RWPE2 (cell line): ENCODE measurements around the gene PTPMT1.
A peak's percentile ranks its signal among the peaks of the same experiment; 100 is the strongest.

ENCODE experiments used
- ATAC-seq: fragments of 200-7000 bp; cut with Tn5 transposase; 3 replicates; pipeline ENCODE4 v1.9.1; 2021; ENCODE audit warnings: low read depth
- DNase-seq: peaks from one replicate; pipeline ENCODE4 v3.0.0-alpha.2; 2020; ENCODE audit warnings: low spot score
- H3K27ac ChIP-seq: fragments of 450-650 bp; 2 replicates; pipeline ENCODE4 v1.5.1; 2017; ENCODE audit warnings: mild to moderate bottlenecking; ENCODE audit not compliant: poor library complexity, severe bottlenecking
- H3K27me3 ChIP-seq: fragments of 250-450 bp; sonication (Bioruptor Pico); 2 replicates; pipeline ENCODE4 v1.5.1; 2021; ENCODE audit warnings: mild to moderate bottlenecking, moderate library complexity; ENCODE audit not compliant: insufficient read depth, poor library complexity, severe bottlenecking
- H3K36me3 ChIP-seq: fragments of 250-450 bp; sonication (Bioruptor Pico); 2 replicates; pipeline ENCODE4 v1.5.1; 2020; ENCODE audit warnings: low read depth, mild to moderate bottlenecking, moderate library complexity
- H3K4me1 ChIP-seq: fragments of 250-450 bp; sonication (Bioruptor Pico); 2 replicates; pipeline ENCODE4 v1.5.1; 2021; ENCODE audit warnings: mild to moderate bottlenecking, moderate library complexity; ENCODE audit not compliant: insufficient read depth, poor library complexity, severe bottlenecking
- H3K4me3 ChIP-seq: fragments of 250-450 bp; sonication (Bioruptor Pico); 2 replicates; pipeline ENCODE4 v1.5.1; 2021; ENCODE audit warnings: mild to moderate bottlenecking, moderate library complexity; ENCODE audit not compliant: severe bottlenecking
- H3K9me3 ChIP-seq: fragments of 250-450 bp; sonication (Bioruptor Pico); 2 replicates; pipeline ENCODE4 v1.5.1; 2021; ENCODE audit warnings: mild to moderate bottlenecking, moderate library complexity; ENCODE audit not compliant: severe bottlenecking
- CTCF ChIP-seq: fragments of 450-650 bp; IDR thresholded peaks from one replicate; pipeline ENCODE4 v1.5.1; 2017; ENCODE audit warnings: mild to moderate bottlenecking, moderate library complexity; ENCODE audit not compliant: poor library complexity, severe bottlenecking

The PTPMT1 gene

GRCh38 chr11:47606731-47607130, 41.3 kb downstream of the PTPMT1 start:
- Histone ChIP-seq H3K4me3 (no peak overlapping the region), H3K36me3 (no peaks in the 10 kb centered on the region), H3K4me1 (no peaks in the 10 kb centered on the region), H3K9me3 (no peaks in the 10 kb centered on the region), H3K27ac (no peak overlapping the region), H3K27me3 (no peaks in the 10 kb centered on the region)
- TF ChIP-seq CTCF, result no peak
- ATAC-seq (peak; percentile 26; the same call in 1 of the 3 replicates), DNase-seq (no peak)

GRCh38 chr11:47607380-47607779, 42.0 kb downstream of the PTPMT1 start:
- Histone ChIP-seq H3K4me3 (no peak overlapping the region), H3K27ac (no peak overlapping the region), H3K27me3 (no peaks in the 10 kb centered on the region), H3K9me3 (no peaks in the 10 kb centered on the region), H3K4me1 (no peaks in the 10 kb centered on the region), H3K36me3 (no peaks in the 10 kb centered on the region)
- ATAC-seq (peak; percentile 34; the same call in 2 of the 3 replicates), DNase-seq (no peak)
- TF ChIP-seq CTCF, result no peak

- Histone ChIP-seq H3K4me1 (no peaks in the 10 kb centered on the region), H3K36me3 (no peaks in the 10 kb centered on the region), H3K4me3 (no peak overlapping the region), H3K27me3 (no peaks in the 10 kb centered on the region), H3K9me3 (no peaks in the 10 kb centered on the region), H3K27ac (no peak overlapping the region)
- ATAC-seq (no peak), DNase-seq (no peak)
- no peak for TF ChIP-seq CTCF
Measured at GRCh38 chr11:47609675-47610074, 44.3 kb downstream of the PTPMT1 start.

GRCh38 chr11:47611348-47611794, 46.0 kb downstream of the PTPMT1 start:
- no peaks in the 10 kb centered on the region for H3K27me3 ChIP-seq
- no peak overlapping the region for H3K27ac ChIP-seq
- H3K36me3 ChIP-seq, result no peaks in the 10 kb centered on the region
- no peak overlapping the region for H3K4me3 ChIP-seq
- TF ChIP-seq CTCF, result no peak
- ATAC-seq (peak; percentile 13; the same call in 1 of the 3 replicates), DNase-seq (no peak)
- no peaks in the 10 kb centered on the region for H3K4me1 ChIP-seq
- no peaks in the 10 kb centered on the region for H3K9me3 ChIP-seq

- no peak for TF ChIP-seq CTCF
- DNase-seq, result no peak
- H3K36me3 ChIP-seq, result peaks cover 34% of the 10 kb centered on the region
Measured at GRCh38 chr11:47615249-47615648, 49.9 kb downstream of the PTPMT1 start.

More at GRCh38 chr11:47615249-47615648, 49.9 kb downstream of the PTPMT1 start:
- Histone ChIP-seq H3K27ac (no peak overlapping the region), H3K4me1 (no peaks in the 10 kb centered on the region), H3K27me3 (no peaks in the 10 kb centered on the region), H3K4me3 (no peak overlapping the region), H3K9me3 (no peaks in the 10 kb centered on the region)
- no peak for ATAC-seq
